Measurements from ENCODE around the gene AICDA.
A peak's percentile ranks its signal among the peaks of the same experiment; 100 is the strongest.

The AICDA gene

GRCh38 chr12:8655421-8655820, 42.8 kb upstream of the AICDA start:
- Histone ChIP-seq H3K4me3 (ENCODE audit: low read length) (no peak overlapping the region), H3K4me1 (ENCODE audit: low read length) (peaks cover 36% of the 10 kb centered on the region), H3K27me3 (ENCODE audit: low read depth, low read length) (no peaks in the 10 kb centered on the region), H3K79me2 (ENCODE audit: low read length) (no peaks in the 10 kb centered on the region), H3K9ac (ENCODE audit: low read length) (no peak overlapping the region), H4K20me1 (ENCODE audit: insufficient read depth, low read length) (no peaks in the 10 kb centered on the region), H3K4me2 (ENCODE audit: low read length) (no peak overlapping the region), H3K36me3 (replicated peaks; ENCODE audit: low read depth, low read length) (peaks cover under 1% of the 10 kb centered on the region), H2AFZ (ENCODE audit: low read depth, low read length) (no peak overlapping the region), H3K9me3 (ENCODE audit: insufficient read depth, low read length) (no peaks in the 10 kb centered on the region), H3K27ac (ENCODE audit: low read length) (no peak overlapping the region)
- no peak for TF ChIP-seq CTCF (IDR thresholded peaks at IDR 0.05; ENCODE audit: low read depth, low read length)
- no peak for TF ChIP-seq EZH2phosphoT487 (IDR thresholded peaks at IDR 0.05; ENCODE audit: low read depth)

- Histone ChIP-seq H3K4me3 (ENCODE audit: low read length) (peak overlapping the region; percentile 38), H3K9me3 (ENCODE audit: insufficient read depth, low read length) (no peaks in the 10 kb centered on the region), H3K79me2 (ENCODE audit: low read length) (no peaks in the 10 kb centered on the region; the same call in 1 of the 2 replicates), H3K27ac (ENCODE audit: low read length) (peak overlapping the region; percentile 97), H3K4me1 (ENCODE audit: low read length) (peaks cover 84% of the 10 kb centered on the region), H3K4me2 (ENCODE audit: low read length) (peak overlapping the region; percentile 75), H2AFZ (ENCODE audit: low read depth, low read length) (0 out of 2 replicates have a peak overlapping the region, but pooled peaks have one; percentile 51), H3K36me3 (replicated peaks; ENCODE audit: low read depth, low read length) (peaks cover 6% of the 10 kb centered on the region), H3K9ac (ENCODE audit: low read length) (peak overlapping the region; percentile 75), H3K27me3 (ENCODE audit: low read depth, low read length) (no peaks in the 10 kb centered on the region), H4K20me1 (ENCODE audit: insufficient read depth, low read length) (no peaks in the 10 kb centered on the region)
- TF ChIP-seq EZH2phosphoT487 (IDR thresholded peaks at IDR 0.05; ENCODE audit: low read depth) (peak; percentile 68; the same call in 1 of the 2 replicates), CTCF (IDR thresholded peaks at IDR 0.05; ENCODE audit: low read depth, low read length) (no peak)
Observed at GRCh38 chr12:8648576-8649205, 36.0 kb upstream of the AICDA start.

GRCh38 chr12:8647968-8648367, 35.3 kb upstream of the AICDA start:
- H3K27ac ChIP-seq (ENCODE audit: low read length) = peak overlapping the region; percentile 97
- peaks cover 6% of the 10 kb centered on the region for H3K36me3 ChIP-seq (replicated peaks; ENCODE audit: low read depth, low read length)
- H2AFZ ChIP-seq (ENCODE audit: low read depth, low read length) = no peak overlapping the region
- H4K20me1 ChIP-seq (ENCODE audit: insufficient read depth, low read length) = no peaks in the 10 kb centered on the region
- peak overlapping the region; percentile 38 for H3K4me3 ChIP-seq (ENCODE audit: low read length)
- peak overlapping the region; percentile 71 for H3K9ac ChIP-seq (ENCODE audit: low read length)
- H3K4me2 ChIP-seq (ENCODE audit: low read length) = peak overlapping the region; percentile 75
- peaks cover 85% of the 10 kb centered on the region for H3K4me1 ChIP-seq (ENCODE audit: low read length)
- TF ChIP-seq EZH2phosphoT487 (IDR thresholded peaks at IDR 0.05; ENCODE audit: low read depth) (no peak), CTCF (IDR thresholded peaks at IDR 0.05; ENCODE audit: low read depth, low read length) (no peak)
- no peaks in the 10 kb centered on the region for H3K9me3 ChIP-seq (ENCODE audit: insufficient read depth, low read length)
- H3K27me3 ChIP-seq (ENCODE audit: low read depth, low read length) = no peaks in the 10 kb centered on the region
- H3K79me2 ChIP-seq (ENCODE audit: low read length) = no peaks in the 10 kb centered on the region; the same call in 1 of the 2 replicates

- peak overlapping the region; percentile 78 for H3K4me2 ChIP-seq (ENCODE audit: low read length)
- H3K36me3 ChIP-seq (replicated peaks; ENCODE audit: low read depth, low read length) = peaks cover 4% of the 10 kb centered on the region
- no peaks in the 10 kb centered on the region; the same call in 1 of the 2 replicates for H3K79me2 ChIP-seq (ENCODE audit: low read length)
- peak overlapping the region; percentile 53 for H3K4me3 ChIP-seq (ENCODE audit: low read length)
- H3K4me1 ChIP-seq (ENCODE audit: low read length) = peaks cover 69% of the 10 kb centered on the region
- H3K9ac ChIP-seq (ENCODE audit: low read length) = peak overlapping the region; percentile 92
- no peaks in the 10 kb centered on the region for H4K20me1 ChIP-seq (ENCODE audit: insufficient read depth, low read length)
- no peak for TF ChIP-seq CTCF (IDR thresholded peaks at IDR 0.05; ENCODE audit: low read depth, low read length)
- no peak for TF ChIP-seq EZH2phosphoT487 (IDR thresholded peaks at IDR 0.05; ENCODE audit: low read depth)
- no peaks in the 10 kb centered on the region for H3K27me3 ChIP-seq (ENCODE audit: low read depth, low read length)
- H3K27ac ChIP-seq (ENCODE audit: low read length) = peak overlapping the region; percentile 99
- no peak overlapping the region for H2AFZ ChIP-seq (ENCODE audit: low read depth, low read length)
- H3K9me3 ChIP-seq (ENCODE audit: insufficient read depth, low read length) = no peaks in the 10 kb centered on the region
Observed at GRCh38 chr12:8644345-8645248, 31.9 kb upstream of the AICDA start.

All from OCI-LY3 (cell line).